Adrenal gland (tissue), 5 donors: ENCODE data around the gene TEX36.
"Not testable (repeated sequence)": the region's sequence is repeated elsewhere in the genome, so short reads cannot be mapped to it uniquely, and the experiment has no call there.

Source experiments
- CTCF ChIP-seq, 6 experiments: fragments of 450-650 bp in 4 of 6; fragments of 200-600 bp in 2 of 6; sonication (generic) in 1 of 6; IDR thresholded peaks; 1 replicate in 5 of 6; 2 replicates in 1 of 6; pipeline versions ENCODE4 v1.5.1 to v1.8.0; 2016 to 2021; ENCODE audit warnings: antibody characterized with exemption in 6 of 6, mild to moderate bottlenecking in 2 of 6, moderate library complexity in 1 of 6
- POLR2A ChIP-seq, 2 donors: fragments of 450-650 bp; IDR thresholded peaks; one replicate each; pipeline ENCODE4 v1.6.1; 2017; ENCODE audit warnings: antibody characterized with exemption in 2 of 2, mild to moderate bottlenecking in 2 of 2, moderate library complexity in 1 of 2
- donor health status: DM: no; HTN: no; CAD: no.

- TF ChIP-seq POLR2A, CTCF (IDR thresholded peaks at IDR 0.05): not testable (repeated sequence)
Observed at GRCh38 chr10:125613062-125613461, 69.9 kb downstream of the TEX36 start.
